D721Med (cell line): ENCODE data around the gene NUTM1.

Experiments
- DNase-seq: peaks from one replicate; pipeline ENCODE4 v3.0.0; 2011; ENCODE audit warnings: low spot score; ENCODE audit not compliant: insufficient read length
- FAIRE-seq: peaks from 2 replicates; lab custom pipeline; 2011; peaks lifted over from hg19 to GRCh38; lab: Jason Lieb, UNC
- CTCF ChIP-seq: IDR thresholded peaks from 2 replicates; pipeline ENCODE4 v1.5.1; 2012; ENCODE audit warnings: mild to moderate bottlenecking, control low read depth; ENCODE audit not compliant: insufficient read depth; ENCODE audit errors: missing control alignments

NUTM1 gene

GRCh38 chr15:34357653-34358052, 14.5 kb downstream of the NUTM1 start:
- FAIRE-seq (no peak), DNase-seq (no peak)
- TF ChIP-seq CTCF: no peak

- TF ChIP-seq CTCF: no peak
- DNase-seq (no peak), FAIRE-seq (no peak)
Measured at GRCh38 chr15:34358367-34358766, 15.3 kb downstream of the NUTM1 start.

- no peak for DNase-seq
Measured at GRCh38 chr15:34358948-34359347, 15.8 kb downstream of the NUTM1 start.

GRCh38 chr15:34359416-34359815, 16.3 kb downstream of the NUTM1 start:
- DNase-seq: no peak
- no peak for TF ChIP-seq CTCF
- no peak for FAIRE-seq

More at GRCh38 chr15:34358948-34359347, 15.8 kb downstream of the NUTM1 start:
- no peak for FAIRE-seq
- TF ChIP-seq CTCF: no peak

- no peak for FAIRE-seq
- TF ChIP-seq CTCF: no peak
- no peak for DNase-seq
Measured at GRCh38 chr15:34360298-34360697, 17.2 kb downstream of the NUTM1 start.

GRCh38 chr15:34361278-34361677, 18.2 kb downstream of the NUTM1 start:
- DNase-seq (no peak), FAIRE-seq (no peak)
- TF ChIP-seq CTCF: no peak

- DNase-seq (no peak), FAIRE-seq (no peak)
- no peak for TF ChIP-seq CTCF
Measured at GRCh38 chr15:34362047-34362773, 19.1 kb downstream of the NUTM1 start.
